AG04450 (cell line): ENCODE measurements around the gene L3MBTL4. TPM values are rescaled to one million over a fixed set of nuclear protein-coding genes. Genes with fewer than 3 reads are reported as not detected.
"Not testable (repeated sequence)": the region's sequence is repeated elsewhere in the genome, so short reads cannot be mapped to it uniquely, and the experiment has no call there.

Source experiments
- CTCF ChIA-PET: fragments of 300-600, 350-600 bp; formaldehyde crosslinking; extraction: SDS; loops from one replicate; lab custom pipeline; 2022; ENCODE audit warnings: antibody characterized with exemption, inconsistent platforms; lab: Charles Lee
- POLR2A ChIA-PET: fragments of 350-600 bp; formaldehyde crosslinking; extraction: SDS; loops from one replicate; lab custom pipeline; 2021; ENCODE audit warnings: antibody characterized with exemption, inconsistent platforms; lab: Yijun Ruan, JAX
- DNase-seq: peaks from one replicate; pipeline ENCODE4 v3.0.0-alpha.2; 2011; ENCODE audit warnings: low read depth, low spot score
- H3K27ac ChIP-seq: one replicate; pipeline ENCODE4 v1.5.1; 2012; ENCODE audit warnings: low read depth, low read length, control low read depth
- H3K27me3 ChIP-seq: one replicate; pipeline ENCODE4 v1.6.0; 2012; ENCODE audit warnings: low read length; ENCODE audit not compliant: control insufficient read depth, insufficient read depth
- H3K4me3 ChIP-seq: 2 replicates; pipeline ENCODE4 v1.5.1; 2011; ENCODE audit warnings: mild to moderate bottlenecking, low read depth, low read length, control low read depth
- H3K9me3 ChIP-seq: 2 replicates; pipeline ENCODE4 v1.5.1; 2012; ENCODE audit warnings: low read length; ENCODE audit not compliant: control insufficient read depth, insufficient read depth
- CTCF ChIP-seq: IDR thresholded peaks from 2 replicates; pipeline ENCODE4 v1.5.1; 2011; ENCODE audit warnings: low read depth, low read length, control low read depth, inconsistent platforms
- polyA plus RNA-seq: library from polyadenylated mRNA; depleted of rRNA; stranded (reverse); fragments of >200 nt; gene quantifications from 2 replicates; pipeline ENCODE4 v1.2.3, GENCODE V29; 2011

L3MBTL4 gene
- polyA plus RNA-seq, 1 experiment, result 0.05 TPM

GRCh38 chr18:6139007-6139406 is 275.7 kb downstream of the L3MBTL4 start:
- ChIA-PET CTCF (no interaction called here), POLR2A (no interaction called here)
- Histone ChIP-seq H3K4me3 (no peak overlapping the region), H3K9me3 (no peaks in the 10 kb centered on the region), H3K27ac (no peak overlapping the region), H3K27me3 (no peaks in the 10 kb centered on the region)
- DNase-seq, result no peak
- no peak for TF ChIP-seq CTCF

GRCh38 chr18:6135901-6136300 is 278.8 kb downstream of the L3MBTL4 start:
- CTCF ChIA-PET, H3K27ac ChIP-seq, POLR2A ChIA-PET, H3K4me3 ChIP-seq, H3K9me3 ChIP-seq, DNase-seq, H3K27me3 ChIP-seq: not testable (repeated sequence)

- H3K27me3 ChIP-seq, CTCF ChIA-PET, H3K9me3 ChIP-seq, H3K27ac ChIP-seq, H3K4me3 ChIP-seq, POLR2A ChIA-PET, DNase-seq: not testable (repeated sequence)
Measured at GRCh38 chr18:6135029-6135428, 279.7 kb downstream of the L3MBTL4 start.

GRCh38 chr18:6132751-6133368 is 281.9 kb downstream of the L3MBTL4 start:
- CTCF ChIA-PET, result no interaction called here
- no peak for DNase-seq
- Histone ChIP-seq H3K27me3 (no peaks in the 10 kb centered on the region), H3K4me3 (no peak overlapping the region), H3K9me3 (no peaks in the 10 kb centered on the region), H3K27ac (no peak overlapping the region)
- POLR2A ChIA-PET, result no interaction called here
- no peak for TF ChIP-seq CTCF

GRCh38 chr18:6120820-6121279 is 293.9 kb downstream of the L3MBTL4 start:
- Histone ChIP-seq H3K4me3 (no peak overlapping the region), H3K27ac (no peak overlapping the region), H3K9me3 (no peaks in the 10 kb centered on the region), H3K27me3 (no peaks in the 10 kb centered on the region)
- TF ChIP-seq CTCF, result no peak
- ChIA-PET CTCF (interaction anchor here (0.7 kb wide), 1 partner anchor 12 kb away, joined by 3 read pairs; no protein-coding TSS in a partner anchor), POLR2A (interaction anchor here (0.7 kb wide), 1 partner anchor 160 kb away, joined by 4 read pairs; no protein-coding TSS in a partner anchor)
- DNase-seq, result no peak

- no peak overlapping the region for H3K27ac ChIP-seq
- H3K4me3 ChIP-seq, result no peak overlapping the region
- no peak for TF ChIP-seq CTCF
- POLR2A ChIA-PET, result no interaction called here
- CTCF ChIA-PET, result no interaction called here
- H3K27me3 ChIP-seq, result no peaks in the 10 kb centered on the region
- DNase-seq, result no peak
- no peaks in the 10 kb centered on the region for H3K9me3 ChIP-seq
Measured at GRCh38 chr18:6119761-6120160, 294.9 kb downstream of the L3MBTL4 start.
